Loucy (cell line): ENCODE results near the gene KCNK18.

Source experiments
- CTCF ChIP-seq: fragments of 200-600 bp; sonication (generic); conservative IDR thresholded peaks from 2 replicates; pipeline ENCODE4 v1.5.1; 2014; ENCODE audit warnings: mild to moderate bottlenecking, antibody characterized with exemption, low read length
- EZH2phosphoT487 ChIP-seq: fragments of 200-600 bp; IDR thresholded peaks from 2 replicates; pipeline ENCODE4 v1.6.1; 2018; ENCODE audit warnings: antibody characterized with exemption, mild to moderate bottlenecking, moderate library complexity, borderline replicate concordance

- TF ChIP-seq CTCF (no peak), EZH2phosphoT487 (no peak)
Observed at GRCh38 chr10:117250411-117250810, 53.1 kb downstream of the KCNK18 start.
